Measurements from ENCODE around the gene MPND.

MPND gene

GRCh38 chr19:4376028-4376670, 32.8 kb downstream of the MPND start:
- Histone ChIP-seq H3K27ac (ENCODE audit: low read depth, low read length, poor library complexity, severe bottlenecking) (no peak overlapping the region), H3K9me2 (ENCODE audit: low read depth, low read length) (no peaks in the 10 kb centered on the region), H3K9ac (ENCODE audit: low read length) (no peak overlapping the region; the same call in 1 of the 2 replicates), H3K4me2 (ENCODE audit: low read length) (peak overlapping the region; percentile 13; the same call in 1 of the 2 replicates), H2AFZ (ENCODE audit: low read length) (no peak overlapping the region), H3K4me3 (ENCODE audit: low read depth, low read length, poor library complexity, severe bottlenecking) (no peak overlapping the region), H3K27me3 (ENCODE audit: insufficient read depth, low read length) (no peaks in the 10 kb centered on the region), H3K79me2 (ENCODE audit: insufficient read depth, low read length) (no peaks in the 10 kb centered on the region), H3F3A (ENCODE audit: insufficient read depth, low read length) (no peaks in the 10 kb centered on the region), H4K20me1 (ENCODE audit: insufficient read depth, low read length) (no peaks in the 10 kb centered on the region), H3K9me3 (ENCODE audit: low read length) (no peaks in the 10 kb centered on the region), H3K4me1 (ENCODE audit: insufficient read depth, low read length, severe bottlenecking) (peaks cover 37% of the 10 kb centered on the region), H3K36me3 (ENCODE audit: insufficient read depth, low read length) (peaks cover 6% of the 10 kb centered on the region; the same call in 1 of the 2 replicates)
- TF ChIP-seq EZH2 (IDR thresholded peaks at IDR 0.05; ENCODE audit: borderline replicate concordance, low read length) = no peak
- TF ChIP-seq CTCF (IDR thresholded peaks at IDR 0.05; ENCODE audit: low read length) = no peak

GRCh38 chr19:4376671-4376990, 33.3 kb downstream of the MPND start:
- no peaks in the 10 kb centered on the region for H3K27me3 ChIP-seq (ENCODE audit: insufficient read depth, low read length)
- no peaks in the 10 kb centered on the region for H3F3A ChIP-seq (ENCODE audit: insufficient read depth, low read length)
- H3K4me1 ChIP-seq (ENCODE audit: insufficient read depth, low read length, severe bottlenecking) = peaks cover 36% of the 10 kb centered on the region
- no peak overlapping the region for H3K4me2 ChIP-seq (ENCODE audit: low read length)
- no peak overlapping the region for H3K27ac ChIP-seq (ENCODE audit: low read depth, low read length, poor library complexity, severe bottlenecking)
- H3K9me2 ChIP-seq (ENCODE audit: low read depth, low read length) = no peaks in the 10 kb centered on the region
- H2AFZ ChIP-seq (ENCODE audit: low read length) = no peak overlapping the region
- H3K9me3 ChIP-seq (ENCODE audit: low read length) = no peaks in the 10 kb centered on the region
- H4K20me1 ChIP-seq (ENCODE audit: insufficient read depth, low read length) = no peaks in the 10 kb centered on the region
- TF ChIP-seq CTCF (IDR thresholded peaks at IDR 0.05; ENCODE audit: low read length) (no peak), EZH2 (IDR thresholded peaks at IDR 0.05; ENCODE audit: borderline replicate concordance, low read length) (no peak)
- H3K79me2 ChIP-seq (ENCODE audit: insufficient read depth, low read length) = no peaks in the 10 kb centered on the region
- H3K9ac ChIP-seq (ENCODE audit: low read length) = no peak overlapping the region
- H3K36me3 ChIP-seq (ENCODE audit: insufficient read depth, low read length) = peaks cover 6% of the 10 kb centered on the region; the same call in 1 of the 2 replicates
- no peak overlapping the region for H3K4me3 ChIP-seq (ENCODE audit: low read depth, low read length, poor library complexity, severe bottlenecking)

- Histone ChIP-seq H3K4me3 (ENCODE audit: low read depth, low read length, poor library complexity, severe bottlenecking) (no peak overlapping the region), H3F3A (ENCODE audit: insufficient read depth, low read length) (no peaks in the 10 kb centered on the region), H3K79me2 (ENCODE audit: insufficient read depth, low read length) (no peaks in the 10 kb centered on the region)
Measured at GRCh38 chr19:4376991-4377781, 33.8 kb downstream of the MPND start.

More at GRCh38 chr19:4376991-4377781, 33.8 kb downstream of the MPND start:
- Histone ChIP-seq H3K9me2 (ENCODE audit: low read depth, low read length) (no peaks in the 10 kb centered on the region), H3K9ac (ENCODE audit: low read length) (no peak overlapping the region), H3K4me2 (ENCODE audit: low read length) (no peak overlapping the region), H3K9me3 (ENCODE audit: low read length) (no peaks in the 10 kb centered on the region), H3K27ac (ENCODE audit: low read depth, low read length, poor library complexity, severe bottlenecking) (no peak overlapping the region), H3K36me3 (ENCODE audit: insufficient read depth, low read length) (peaks cover 6% of the 10 kb centered on the region; the same call in 1 of the 2 replicates), H3K27me3 (ENCODE audit: insufficient read depth, low read length) (no peaks in the 10 kb centered on the region), H2AFZ (ENCODE audit: low read length) (no peak overlapping the region), H4K20me1 (ENCODE audit: insufficient read depth, low read length) (no peaks in the 10 kb centered on the region), H3K4me1 (ENCODE audit: insufficient read depth, low read length, severe bottlenecking) (peaks cover 36% of the 10 kb centered on the region)
- no peak for TF ChIP-seq EZH2 (IDR thresholded peaks at IDR 0.05; ENCODE audit: borderline replicate concordance, low read length)
- TF ChIP-seq CTCF (IDR thresholded peaks at IDR 0.05; ENCODE audit: low read length) = no peak

Data from OCI-LY1 (cell line).